Measurements from ENCODE around the gene PERM1.

PERM1 gene

GRCh38 chr1:975896-976683 lies 5.8 kb downstream of the PERM1 start:
- DNase-seq = no peak

DNA sequence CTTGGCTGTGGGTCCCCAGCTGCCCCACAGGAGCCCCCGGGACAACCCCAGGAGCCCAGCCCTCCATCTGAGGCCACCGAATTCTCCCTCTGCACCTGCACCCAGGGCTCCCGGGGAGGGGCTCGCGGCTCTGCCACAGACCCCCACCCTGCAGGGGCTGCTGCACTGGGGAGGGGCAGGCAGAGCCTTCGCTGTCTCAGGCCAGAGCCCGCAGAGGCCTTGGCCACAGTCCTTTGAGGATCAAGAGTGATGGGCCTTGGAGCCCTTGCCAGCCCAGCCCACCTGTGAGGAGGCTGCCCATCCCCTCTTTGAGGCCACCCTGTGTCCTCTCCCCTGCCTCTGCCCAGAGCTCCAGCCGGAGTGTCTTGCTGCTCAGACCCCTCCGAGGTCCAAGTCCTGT lies 6.5 kb downstream of the PERM1 start:
- DNase-seq = no peak

DNA sequence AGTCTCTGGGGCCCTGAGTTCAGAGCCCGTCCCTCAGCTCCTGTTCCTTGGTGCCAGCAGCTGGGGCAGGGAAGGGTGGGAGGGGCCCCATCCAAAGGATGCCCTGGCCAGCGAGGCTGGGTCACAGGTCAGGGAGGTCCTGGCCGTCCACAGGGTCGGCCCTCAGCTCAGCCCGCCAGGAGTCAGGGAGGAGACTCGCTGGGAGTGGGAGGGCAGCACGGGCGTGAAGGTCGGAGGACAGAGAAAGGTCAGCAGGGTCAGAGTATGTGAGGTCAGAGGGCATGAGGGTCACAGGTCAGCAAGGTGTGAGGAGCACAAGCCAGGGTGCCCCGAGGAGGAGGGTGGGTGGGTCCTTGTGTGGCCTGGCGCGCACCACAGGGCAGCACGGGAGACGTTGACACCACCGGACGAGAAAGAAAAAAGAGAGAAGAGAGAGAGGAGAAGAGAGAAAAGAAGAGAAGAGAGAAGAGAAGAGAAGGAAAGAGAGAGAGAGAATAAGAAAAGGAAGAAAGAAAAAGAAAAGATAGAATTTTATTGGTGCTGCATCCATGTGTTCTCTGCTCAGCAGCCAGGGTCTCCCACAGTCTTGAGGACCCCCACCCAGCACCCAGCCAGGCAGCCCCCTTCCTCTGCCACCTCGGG lies 7.1 kb downstream of the PERM1 start:
- DNase-seq = no peak

DNA sequence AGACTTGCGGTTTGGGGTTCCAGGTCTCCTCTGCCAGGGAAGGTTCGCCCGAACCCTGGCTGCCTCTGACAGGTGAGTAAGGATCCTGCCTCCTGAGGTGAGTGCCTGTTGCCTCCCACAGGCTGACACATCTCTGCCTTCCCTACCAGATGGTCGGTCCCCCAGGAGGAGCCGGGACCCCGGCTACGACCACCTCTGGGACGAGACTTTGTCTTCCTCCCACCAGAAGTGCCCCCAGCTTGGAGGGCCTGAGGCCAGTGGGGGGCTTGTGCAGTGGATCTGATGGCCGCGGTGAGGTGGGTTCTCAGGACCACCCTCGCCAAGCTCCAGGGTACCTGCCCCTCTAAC lies 7.6 kb downstream of the PERM1 start:
- DNase-seq = no peak

- no peak for DNase-seq
Measured at GRCh38 chr1:973459-974292, 8.2 kb downstream of the PERM1 start.

- DNase-seq = no peak
Measured at GRCh38 chr1:972726-973458, 9.0 kb downstream of the PERM1 start.

DNA sequence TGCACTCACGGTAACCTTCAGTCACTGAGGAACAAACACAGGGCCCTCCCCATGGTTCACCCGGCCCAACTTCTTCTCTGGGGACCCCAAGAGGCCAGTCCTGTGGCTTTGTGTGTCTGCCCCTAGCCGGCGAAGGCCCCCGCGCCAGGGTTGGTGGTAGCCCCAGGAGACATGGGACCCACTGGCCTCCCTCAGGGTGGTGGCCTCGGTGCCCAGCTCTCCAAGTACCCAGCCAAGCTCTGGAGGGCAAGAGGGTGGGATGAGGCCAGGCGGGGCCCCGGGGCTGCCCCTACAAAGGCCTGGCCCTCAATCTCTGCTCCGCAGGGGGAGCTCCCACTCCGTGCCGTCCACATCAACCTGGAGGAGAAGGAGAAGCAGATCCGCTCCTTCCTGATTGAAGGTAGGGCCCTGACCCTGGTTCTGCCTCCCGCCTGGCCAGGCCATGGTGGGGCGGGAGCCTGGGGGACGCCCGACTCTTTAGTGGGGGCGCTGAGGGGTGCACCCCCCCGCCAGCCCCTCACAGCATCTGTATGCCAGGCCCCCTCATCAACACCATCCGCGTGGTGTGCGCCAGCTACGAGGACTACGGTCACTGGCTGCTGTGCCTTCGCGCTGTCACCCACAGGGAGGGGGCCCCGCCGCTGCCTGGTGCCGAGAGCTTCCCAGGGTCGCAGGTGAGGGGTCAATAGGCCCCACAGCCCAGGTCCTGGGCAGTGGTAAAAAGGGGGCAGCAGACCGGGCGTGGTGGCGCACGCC lies 10.0 kb downstream of the PERM1 start:
- no peak for DNase-seq

- DNase-seq = no peak
Measured at GRCh38 chr1:970973-971730, 10.7 kb downstream of the PERM1 start.

- DNase-seq = no peak
Measured at GRCh38 chr1:970242-970972, 11.5 kb downstream of the PERM1 start.

DNA sequence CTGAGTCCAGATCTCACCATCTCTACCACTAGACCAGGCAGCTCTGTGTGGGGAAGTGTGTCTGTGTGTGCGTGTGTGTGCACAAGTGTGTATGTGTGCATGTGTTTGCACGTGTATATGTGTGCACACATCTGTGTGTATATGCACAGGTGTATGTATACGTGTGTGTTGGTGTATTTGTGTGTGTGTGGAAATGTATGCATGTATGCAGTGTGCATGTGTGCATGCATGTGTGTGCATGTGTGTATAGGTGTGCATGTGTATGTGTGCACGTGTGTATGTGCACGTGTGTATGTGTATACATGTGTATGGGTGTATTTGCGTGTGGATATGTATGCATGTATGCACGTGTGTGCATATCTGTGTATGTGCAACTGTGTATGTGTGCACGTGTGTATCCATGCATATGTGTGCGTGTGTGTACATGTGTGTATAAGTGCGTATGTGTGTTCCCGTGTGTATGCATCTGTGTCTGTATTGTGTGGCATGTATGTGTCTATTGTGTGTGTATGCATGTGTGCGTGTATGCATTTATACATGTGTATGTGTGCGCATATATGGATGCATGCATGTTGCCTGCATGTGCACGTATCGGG lies 12.5 kb downstream of the PERM1 start:
- no peak for DNase-seq

- DNase-seq = no peak
Measured at GRCh38 chr1:967466-968343, 14.2 kb downstream of the PERM1 start.

DNA sequence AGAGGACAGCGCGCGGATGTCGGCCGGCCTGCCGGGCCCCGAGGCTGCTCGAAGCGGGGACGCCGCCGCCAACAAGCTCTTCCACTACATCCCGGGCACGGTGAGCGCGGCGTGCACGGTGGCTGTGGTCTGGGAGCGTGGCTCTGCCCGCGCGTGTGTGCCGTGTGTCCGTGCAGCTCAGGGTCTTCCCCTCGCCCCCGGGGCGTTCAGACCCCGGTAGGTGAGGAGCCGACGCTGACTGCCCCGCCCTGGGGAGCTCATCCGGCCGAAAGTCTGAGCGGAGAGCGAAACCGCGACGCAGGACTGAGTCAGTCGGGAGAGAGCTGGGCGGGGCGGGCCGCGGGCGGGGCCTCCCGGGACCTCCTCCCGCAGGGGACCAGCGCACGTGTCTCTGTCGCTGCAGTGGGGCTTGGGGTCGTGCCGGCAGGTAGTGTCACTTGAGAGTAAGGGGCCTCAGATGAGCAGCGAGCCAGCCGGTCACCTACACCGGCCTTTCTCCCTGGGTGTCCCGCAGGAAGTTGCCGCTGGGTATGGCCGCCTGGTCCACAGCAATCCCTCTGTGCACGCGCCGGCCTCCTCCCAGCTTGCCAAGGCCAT lies 15.1 kb downstream of the PERM1 start:
- no peak for DNase-seq

DNA sequence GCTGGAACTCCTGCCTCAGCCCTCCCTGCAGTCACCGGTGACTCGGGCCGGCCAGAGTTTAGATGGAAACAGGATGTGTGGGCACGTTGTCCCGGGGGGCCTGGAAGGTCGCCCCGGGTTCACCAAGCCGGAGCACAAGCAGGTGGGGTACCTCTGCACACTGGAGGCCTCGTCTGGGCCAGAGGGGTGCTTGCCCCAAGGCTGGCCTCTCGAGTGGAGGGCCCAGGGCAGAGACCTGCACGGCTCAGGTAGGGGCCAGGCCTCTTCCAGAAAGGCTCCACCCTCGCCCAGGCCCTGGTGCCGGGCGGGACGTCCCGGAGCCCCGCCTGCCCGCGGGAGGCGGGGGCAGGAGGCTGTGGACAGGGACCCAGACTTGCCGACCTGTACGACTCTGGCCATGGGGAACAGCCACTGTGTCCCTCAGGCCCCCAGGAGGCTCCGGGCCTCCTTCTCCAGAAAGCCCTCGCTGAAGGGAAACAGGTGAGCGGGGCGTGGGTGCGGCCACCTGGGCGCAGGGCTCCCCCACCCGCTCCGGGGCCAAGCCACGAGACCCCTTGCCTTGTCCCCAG lies 15.7 kb downstream of the PERM1 start, which contains the start of gene PLEKHN1:
PLEKHN1 (plus strand) TSS at position 348 of the 569 bp plus-strand sequence; CDS start at position 398, 50 bp downstream.
- DNase-seq = no peak

- no peak for DNase-seq
Measured at GRCh38 chr1:965526-966134, 16.3 kb downstream of the PERM1 start.

GRCh38 chr1:964691-965525 lies 17.0 kb downstream of the PERM1 start:
- DNase-seq = no peak

- no peak for DNase-seq
Measured at GRCh38 chr1:963746-964525, 18.0 kb downstream of the PERM1 start.
